ENCODE data around the gene TRIM68.

GRCh38 chr11:4560467-4560866 is 47.6 kb downstream of the TRIM68 start:
- TF ChIP-seq, protein P1, sequence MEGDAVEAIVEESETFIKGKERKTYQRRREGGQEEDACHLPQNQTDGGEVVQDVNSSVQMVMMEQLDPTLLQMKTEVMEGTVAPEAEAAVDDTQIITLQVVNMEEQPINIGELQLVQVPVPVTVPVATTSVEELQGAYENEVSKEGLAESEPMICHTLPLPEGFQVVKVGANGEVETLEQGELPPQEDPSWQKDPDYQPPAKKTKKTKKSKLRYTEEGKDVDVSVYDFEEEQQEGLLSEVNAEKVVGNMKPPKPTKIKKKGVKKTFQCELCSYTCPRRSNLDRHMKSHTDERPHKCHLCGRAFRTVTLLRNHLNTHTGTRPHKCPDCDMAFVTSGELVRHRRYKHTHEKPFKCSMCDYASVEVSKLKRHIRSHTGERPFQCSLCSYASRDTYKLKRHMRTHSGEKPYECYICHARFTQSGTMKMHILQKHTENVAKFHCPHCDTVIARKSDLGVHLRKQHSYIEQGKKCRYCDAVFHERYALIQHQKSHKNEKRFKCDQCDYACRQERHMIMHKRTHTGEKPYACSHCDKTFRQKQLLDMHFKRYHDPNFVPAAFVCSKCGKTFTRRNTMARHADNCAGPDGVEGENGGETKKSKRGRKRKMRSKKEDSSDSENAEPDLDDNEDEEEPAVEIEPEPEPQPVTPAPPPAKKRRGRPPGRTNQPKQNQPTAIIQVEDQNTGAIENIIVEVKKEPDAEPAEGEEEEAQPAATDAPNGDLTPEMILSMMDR (IDR thresholded peaks at IDR 0.05), result no peak
- TF ChIP-seq POLR2A (IDR thresholded peaks at IDR 0.05), result no peak

Data from stomach (tissue), 4 donors.